GM12878 (cell line): Measurements from ENCODE around the gene ACCSL. TPM values are rescaled to one million over a fixed set of nuclear protein-coding genes. Genes with fewer than 3 reads are reported as not detected.

ENCODE experiments used
- ATAC-seq: fragments of 200-7000 bp; cut with Tn5 transposase; 3 replicates; pipeline ENCODE4 v1.9.1; 2020; ENCODE audit warnings: mild to moderate bottlenecking, moderate library complexity
- BruUV-seq: library from RNA; stranded (reverse); fragments of 400-500 nt; replicated peaks from 2 replicates; lab custom pipeline; 2021; lab: Mats Ljungman, UMichigan
- CTCF ChIA-PET: fragments of 300-600 bp; sonication (Branson Sonifier 250); formaldehyde crosslinking; extraction: SDS; loops from one replicate; lab custom pipeline; 2021; ENCODE audit warnings: inconsistent platforms; lab: Yijun Ruan, JAX
- POLR2A ChIA-PET: fragments of 350-600 bp; formaldehyde crosslinking; extraction: SDS; loops from one replicate; lab custom pipeline; 2021; ENCODE audit warnings: inconsistent platforms; lab: Charles Lee
- RAD21 ChIA-PET: fragments of 300-600 bp; sonication (Branson Sonifier 250); formaldehyde crosslinking; loops from one replicate; lab custom pipeline; 2023; ENCODE audit warnings: antibody characterized with exemption; ENCODE audit not compliant: unreplicated experiment; lab: Charles Lee
- SMC1A ChIA-PET: fragments of 300-600 bp; sonication (Branson Sonifier 250); formaldehyde crosslinking; loops from one replicate; lab custom pipeline; 2023; ENCODE audit not compliant: unreplicated experiment, uncharacterized antibody; lab: Charles Lee
- DNase-seq: peaks from one replicate; pipeline ENCODE4 v3.0.0-alpha.2; 2011; ENCODE audit warnings: low read depth, low spot score
- FAIRE-seq: peaks from 3 replicates; lab custom pipeline; 2011; peaks lifted over from hg19 to GRCh38; lab: Jason Lieb, UNC
- H2AFZ ChIP-seq: 2 replicates; pipeline ENCODE4 v1.6.0; 2011; ENCODE audit warnings: low read depth, low read length, control low read depth; ENCODE audit not compliant: control insufficient read depth
- H3K27ac ChIP-seq: 2 replicates; pipeline ENCODE4 v1.5.1; 2011; ENCODE audit warnings: control low read depth; ENCODE audit not compliant: control insufficient read depth, insufficient read depth
- H3K27me3 ChIP-seq, 2 experiments: replicated peaks in 1 of 2; 2 replicates each; pipeline versions ENCODE4 v1.6.0 to v1.6.1; 2011; ENCODE audit warnings: low read length in 1 of 2; ENCODE audit not compliant: control insufficient read depth in 2 of 2, insufficient read depth in 2 of 2
- H3K36me3 ChIP-seq, 2 experiments: 2 replicates each; pipeline ENCODE4 v1.5.1; 2011; ENCODE audit warnings: low read length in 1 of 2; ENCODE audit not compliant: control insufficient read depth in 2 of 2, insufficient read depth in 2 of 2
- H3K4me1 ChIP-seq: 2 replicates; pipeline ENCODE4 v1.6.1; 2011; ENCODE audit warnings: mild to moderate bottlenecking, low read length, moderate library complexity, mixed read lengths; ENCODE audit not compliant: control insufficient read depth, insufficient read depth
- H3K4me2 ChIP-seq: 2 replicates; pipeline ENCODE4 v1.6.0; 2011; ENCODE audit warnings: control low read depth; ENCODE audit not compliant: control insufficient read depth, insufficient read depth
- H3K4me3 ChIP-seq: fragments of 200-600 bp; sonication (generic); 2 replicates; pipeline ENCODE4 v1.5.1; 2016
- H3K79me2 ChIP-seq: 2 replicates; pipeline ENCODE4 v1.6.0; 2011; ENCODE audit warnings: low read length; ENCODE audit not compliant: control insufficient read depth, insufficient read depth
- H3K9ac ChIP-seq: 2 replicates; pipeline ENCODE4 v1.8.0; 2011; ENCODE audit warnings: low read length, control low read depth, mixed read lengths; ENCODE audit not compliant: control insufficient read depth, insufficient read depth
- H3K9me3 ChIP-seq: replicated peaks from 3 replicates; pipeline ENCODE4 v1.5.1; 2011; ENCODE audit warnings: mild to moderate bottlenecking, low read length; ENCODE audit not compliant: control insufficient read depth, insufficient read depth
- H4K20me1 ChIP-seq: 2 replicates; pipeline ENCODE4 v1.6.0; 2011; ENCODE audit not compliant: control insufficient read depth, insufficient read depth
- BMI1 ChIP-seq: fragments of 450-650 bp; IDR thresholded peaks from 2 replicates; pipeline ENCODE4 v1.6.1; 2016; ENCODE audit warnings: mild to moderate bottlenecking, moderate library complexity, borderline replicate concordance
- CBX3 ChIP-seq: fragments of 200-600 bp; sonication (generic); IDR thresholded peaks from 2 replicates; pipeline ENCODE4 v1.6.1; 2016; ENCODE audit warnings: low read depth, borderline replicate concordance
- HCFC1 ChIP-seq: fragments of 150-350 bp; IDR thresholded peaks from 2 replicates; pipeline ENCODE4 v1.6.1; 2014; ENCODE audit warnings: low read length
- NR2F1 ChIP-seq: fragments of 450-650 bp; conservative IDR thresholded peaks from 2 replicates; pipeline ENCODE4 v1.6.1; 2017; ENCODE audit warnings: mild to moderate bottlenecking
- RAD21 ChIP-seq: IDR thresholded peaks from 2 replicates; pipeline ENCODE4 v1.6.1; 2011; ENCODE audit warnings: mild to moderate bottlenecking, low read depth, low read length, moderate library complexity; ENCODE audit not compliant: insufficient read depth
- RAD51 ChIP-seq: fragments of 450-650 bp; IDR thresholded peaks from 2 replicates; pipeline ENCODE4 v1.6.1; 2016; ENCODE audit warnings: moderate library complexity, mild to moderate bottlenecking, inconsistent platforms
- SMAD5 ChIP-seq: IDR thresholded peaks from 2 replicates; pipeline ENCODE4 v1.6.1; 2016; ENCODE audit warnings: antibody characterized with exemption, low read depth
- SMARCA5 ChIP-seq: fragments of 450-650 bp; IDR thresholded peaks from 2 replicates; pipeline ENCODE4 v1.6.1; 2017; ENCODE audit warnings: mild to moderate bottlenecking
- SP1 ChIP-seq: IDR thresholded peaks from one replicate; pipeline ENCODE4 v1.6.1; 2011; ENCODE audit warnings: low read depth, low read length
- TAF1 ChIP-seq: IDR thresholded peaks from 2 replicates; pipeline ENCODE4 v1.6.1; 2011; ENCODE audit warnings: mild to moderate bottlenecking, low read depth, low read length, borderline replicate concordance
- TCF3 ChIP-seq: IDR thresholded peaks from 2 replicates; pipeline ENCODE4 v1.6.1; 2012; ENCODE audit warnings: low read depth, mild to moderate bottlenecking, low read length, borderline replicate concordance; ENCODE audit not compliant: insufficient read depth
- WGBS: methylation state at CpG from one replicate; pipeline ENCODE4 v1.1.6; 2016; ENCODE audit warnings: low lambda C conversion rate; ENCODE audit not compliant: insufficient replicate concordance, insufficient coverage; ENCODE audit errors: missing lambda C conversion rate; 5-methylcytosine and 5-hydroxymethylcytosine counted together
- in situ Hi-C: fragments of 300-500 bp; cut with MboI; formaldehyde crosslinking; loops from 9 replicates; pipeline ENCODE4 v1.14.3; 2018; ENCODE audit warnings: mixed read lengths
- intact Hi-C: fragments of 100-400 bp; cut with micrococcal nuclease; formaldehyde crosslinking; loops from one replicate; pipeline ENCODE4 v1.14.2; 2022; ENCODE audit not compliant: unreplicated experiment
- polyA plus RNA-seq, 11 experiments: library from polyadenylated mRNA; depleted of rRNA in 4 of 11; unstranded in 6 of 11; stranded (reverse) in 5 of 11; fragments of >200 nt; fragmentation: Nextera tagmentation in 4 of 11; fragmentation: Illumina TruSeq in 1 of 11; extraction: Ambion mirVana in 4 of 11; extraction: Trizol in 1 of 11; gene quantifications; 1 replicate in 1 of 11; 2 replicates in 10 of 11; pipeline versions ENCODE4 v1.2.1 to v1.2.3, GENCODE V29; 2011 to 2016; ENCODE audit warnings: inconsistent platforms in 2 of 11, missing spikeins in 2 of 11, low read depth in 1 of 11
- total RNA-seq, 4 experiments: library from RNA; depleted of rRNA in 3 of 4; stranded (reverse); fragments of >200 nt in 3 of 4; fragmentation: Illumina TruSeq in 1 of 4; extraction: Trizol in 1 of 4; gene quantifications; 2 replicates each; pipeline versions ENCODE4 v1.2.1 to v1.2.3, GENCODE V29; 2013 to 2021
- TF ChIP-seq, protein P1 (sequence below): fragments of 450-650 bp; IDR thresholded peaks from 2 replicates; pipeline ENCODE4 v1.6.1; 2017; ENCODE audit warnings: mild to moderate bottlenecking
- TF ChIP-seq, protein P2 (sequence below): IDR thresholded peaks from 2 replicates; pipeline ENCODE4 v1.6.1; 2011; ENCODE audit warnings: low read depth, mild to moderate bottlenecking, low read length, moderate library complexity, borderline replicate concordance; ENCODE audit errors: extremely low read depth
- TF ChIP-seq, protein P3 (sequence below): fragments of 450-650 bp; IDR thresholded peaks from 2 replicates; pipeline ENCODE4 v1.6.1; 2016; ENCODE audit warnings: mild to moderate bottlenecking

ACCSL gene
- total and polyA plus RNA-seq, 10 of the 15 experiments (the other 5 are each of a cell fraction or from before 2014, with no cell fraction given) = 0.15 TPM; not detected in 9

GRCh38 chr11:44085330-44085729 lies 37.5 kb downstream of the ACCSL start:
- ATAC-seq (no peak), DNase-seq (no peak), FAIRE-seq (no peak)
- ChIA-PET POLR2A (no interaction called here), RAD21 (no interaction called here), SMC1A (interaction anchor here (1.8 kb wide), 1 partner anchor 8 kb away, joined by 9 read pairs; no protein-coding TSS in a partner anchor), CTCF (interaction anchor here (0.8 to 2.6 kb wide), 2 partner anchors 9 to 100 kb away, joined by 3 to 19 read pairs; partner anchors contain the start of gene EXT2)
- intact Hi-C loops (no loop called here), in situ Hi-C loops (no loop called here)
- Histone ChIP-seq H3K4me1 (no peaks in the 10 kb centered on the region), H3K4me3 (no peak overlapping the region), H3K9me3 (no peaks in the 10 kb centered on the region; the same call in 1 of the 3 replicates), H2AFZ (no peak overlapping the region), H3K36me3 (no peaks in the 10 kb centered on the region), H3K79me2 (no peaks in the 10 kb centered on the region), H4K20me1 (no peaks in the 10 kb centered on the region), H3K27ac (no peak overlapping the region), H3K9ac (no peak overlapping the region), H3K4me2 (no peak overlapping the region), H3K27me3 (no peaks in the 10 kb centered on the region)
- TF ChIP-seq SP1 (no peak), BMI1 (no peak)
- no TSS peak for BruUV-seq
- 100% methylated on average over 1 of the region's 1 CpG for WGBS

DNA sequence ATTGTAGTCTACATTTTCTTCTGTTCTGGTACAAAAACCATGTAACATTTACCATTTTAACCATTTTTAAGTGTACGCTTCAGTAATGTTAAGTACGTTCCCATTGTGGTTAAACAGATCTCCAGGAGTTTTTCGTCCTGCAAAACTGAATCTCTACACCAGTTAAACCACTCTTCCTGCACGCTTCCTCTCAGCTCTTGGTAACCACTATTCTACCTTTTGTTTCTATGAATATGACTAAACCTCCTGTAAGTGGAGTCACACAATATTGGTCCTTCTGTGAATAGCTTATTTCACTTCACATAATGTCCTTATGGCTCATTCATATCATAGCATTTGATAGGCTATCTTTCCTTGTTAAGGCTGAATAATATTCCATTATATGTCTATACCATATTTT lies 40.6 kb downstream of the ACCSL start:
- intact Hi-C loops = no loop called here
- WGBS = 69% methylated on average over 4 of the region's 4 CpGs
- ChIA-PET POLR2A (no interaction called here), CTCF (no interaction called here), SMC1A (interaction anchor here (0.6 to 1.4 kb wide), 3 partner anchors 11 to 203 kb away, joined by 3 read pairs; no protein-coding TSS in a partner anchor), RAD21 (no interaction called here)
- Histone ChIP-seq H4K20me1 (no peaks in the 10 kb centered on the region), H3K27me3 (no peaks in the 10 kb centered on the region; a peak in 1 of 4 replicates), H3K27ac (no peak overlapping the region), H3K36me3 (no peaks in the 10 kb centered on the region), H2AFZ (no peak overlapping the region), H3K4me3 (no peak overlapping the region), H3K9ac (no peak overlapping the region), H3K79me2 (no peaks in the 10 kb centered on the region), H3K4me1 (no peaks in the 10 kb centered on the region), H3K9me3 (no peaks in the 10 kb centered on the region; the same call in 1 of the 3 replicates), H3K4me2 (no peak overlapping the region)
- in situ Hi-C loops = no loop called here
- no peak for ATAC-seq
- no peak for DNase-seq
- no TSS peak for BruUV-seq
- no peak for FAIRE-seq
- no peak for TF ChIP-seq CBX3
- TF ChIP-seq, protein P1, sequence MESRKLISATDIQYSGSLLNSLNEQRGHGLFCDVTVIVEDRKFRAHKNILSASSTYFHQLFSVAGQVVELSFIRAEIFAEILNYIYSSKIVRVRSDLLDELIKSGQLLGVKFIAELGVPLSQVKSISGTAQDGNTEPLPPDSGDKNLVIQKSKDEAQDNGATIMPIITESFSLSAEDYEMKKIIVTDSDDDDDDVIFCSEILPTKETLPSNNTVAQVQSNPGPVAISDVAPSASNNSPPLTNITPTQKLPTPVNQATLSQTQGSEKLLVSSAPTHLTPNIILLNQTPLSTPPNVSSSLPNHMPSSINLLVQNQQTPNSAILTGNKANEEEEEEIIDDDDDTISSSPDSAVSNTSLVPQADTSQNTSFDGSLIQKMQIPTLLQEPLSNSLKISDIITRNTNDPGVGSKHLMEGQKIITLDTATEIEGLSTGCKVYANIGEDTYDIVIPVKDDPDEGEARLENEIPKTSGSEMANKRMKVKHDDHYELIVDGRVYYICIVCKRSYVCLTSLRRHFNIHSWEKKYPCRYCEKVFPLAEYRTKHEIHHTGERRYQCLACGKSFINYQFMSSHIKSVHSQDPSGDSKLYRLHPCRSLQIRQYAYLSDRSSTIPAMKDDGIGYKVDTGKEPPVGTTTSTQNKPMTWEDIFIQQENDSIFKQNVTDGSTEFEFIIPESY = no peak
- TF ChIP-seq, protein P2, sequence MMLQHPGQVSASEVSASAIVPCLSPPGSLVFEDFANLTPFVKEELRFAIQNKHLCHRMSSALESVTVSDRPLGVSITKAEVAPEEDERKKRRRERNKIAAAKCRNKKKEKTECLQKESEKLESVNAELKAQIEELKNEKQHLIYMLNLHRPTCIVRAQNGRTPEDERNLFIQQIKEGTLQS = no peak
- no peak for TF ChIP-seq RAD21
- TF ChIP-seq, protein P3, sequence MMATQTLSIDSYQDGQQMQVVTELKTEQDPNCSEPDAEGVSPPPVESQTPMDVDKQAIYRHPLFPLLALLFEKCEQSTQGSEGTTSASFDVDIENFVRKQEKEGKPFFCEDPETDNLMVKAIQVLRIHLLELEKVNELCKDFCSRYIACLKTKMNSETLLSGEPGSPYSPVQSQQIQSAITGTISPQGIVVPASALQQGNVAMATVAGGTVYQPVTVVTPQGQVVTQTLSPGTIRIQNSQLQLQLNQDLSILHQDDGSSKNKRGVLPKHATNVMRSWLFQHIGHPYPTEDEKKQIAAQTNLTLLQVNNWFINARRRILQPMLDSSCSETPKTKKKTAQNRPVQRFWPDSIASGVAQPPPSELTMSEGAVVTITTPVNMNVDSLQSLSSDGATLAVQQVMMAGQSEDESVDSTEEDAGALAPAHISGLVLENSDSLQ = no peak
- TF ChIP-seq RAD51 = no peak
- no peak for TF ChIP-seq SMARCA5
- no peak for TF ChIP-seq TAF1
- TF ChIP-seq NR2F1 = no peak
- TF ChIP-seq HCFC1 = no peak
- no peak for TF ChIP-seq SMAD5
- TF ChIP-seq TCF3 = no peak
